Stomach smooth muscle (tissue), 2 donors: Measurements from ENCODE around the gene PCID2.
"Not testable (repeated sequence)": the region's sequence is repeated elsewhere in the genome, so short reads cannot be mapped to it uniquely, and the experiment has no call there.

Experiments used
- H3K27ac ChIP-seq: one replicate; pipeline ENCODE4 v1.7.0; 2013; ENCODE audit warnings: mild to moderate bottlenecking, low read length, inconsistent platforms
- H3K27me3 ChIP-seq, 2 donors: one replicate each; pipeline ENCODE4 v1.7.0; 2013; ENCODE audit warnings: low read length in 2 of 2; ENCODE audit not compliant: insufficient read depth in 2 of 2, control insufficient read depth in 1 of 2
- H3K36me3 ChIP-seq, 2 donors: one replicate each; pipeline ENCODE4 v1.7.0; 2013; ENCODE audit warnings: low read length in 2 of 2; ENCODE audit not compliant: control insufficient read depth in 2 of 2, insufficient read depth in 2 of 2
- H3K4me1 ChIP-seq: one replicate; pipeline ENCODE4 v1.7.0; 2013; ENCODE audit warnings: low read length; ENCODE audit not compliant: control insufficient read depth, insufficient read depth
- H3K4me3 ChIP-seq, 2 donors: one replicate each; pipeline ENCODE4 v1.7.0; 2013; ENCODE audit warnings: low read length in 2 of 2
- H3K9ac ChIP-seq, 2 donors: one replicate each; pipeline ENCODE4 v1.7.0; 2013; ENCODE audit warnings: low read length in 2 of 2, mild to moderate bottlenecking in 1 of 2
- H3K9me3 ChIP-seq, 2 donors: one replicate each; pipeline ENCODE4 v1.7.0; 2013; ENCODE audit warnings: low read length in 2 of 2; ENCODE audit not compliant: control insufficient read depth in 2 of 2
- donor health status: healthy.
- donor health status: Pancreatic carcinoma.

The PCID2 gene

DNA sequence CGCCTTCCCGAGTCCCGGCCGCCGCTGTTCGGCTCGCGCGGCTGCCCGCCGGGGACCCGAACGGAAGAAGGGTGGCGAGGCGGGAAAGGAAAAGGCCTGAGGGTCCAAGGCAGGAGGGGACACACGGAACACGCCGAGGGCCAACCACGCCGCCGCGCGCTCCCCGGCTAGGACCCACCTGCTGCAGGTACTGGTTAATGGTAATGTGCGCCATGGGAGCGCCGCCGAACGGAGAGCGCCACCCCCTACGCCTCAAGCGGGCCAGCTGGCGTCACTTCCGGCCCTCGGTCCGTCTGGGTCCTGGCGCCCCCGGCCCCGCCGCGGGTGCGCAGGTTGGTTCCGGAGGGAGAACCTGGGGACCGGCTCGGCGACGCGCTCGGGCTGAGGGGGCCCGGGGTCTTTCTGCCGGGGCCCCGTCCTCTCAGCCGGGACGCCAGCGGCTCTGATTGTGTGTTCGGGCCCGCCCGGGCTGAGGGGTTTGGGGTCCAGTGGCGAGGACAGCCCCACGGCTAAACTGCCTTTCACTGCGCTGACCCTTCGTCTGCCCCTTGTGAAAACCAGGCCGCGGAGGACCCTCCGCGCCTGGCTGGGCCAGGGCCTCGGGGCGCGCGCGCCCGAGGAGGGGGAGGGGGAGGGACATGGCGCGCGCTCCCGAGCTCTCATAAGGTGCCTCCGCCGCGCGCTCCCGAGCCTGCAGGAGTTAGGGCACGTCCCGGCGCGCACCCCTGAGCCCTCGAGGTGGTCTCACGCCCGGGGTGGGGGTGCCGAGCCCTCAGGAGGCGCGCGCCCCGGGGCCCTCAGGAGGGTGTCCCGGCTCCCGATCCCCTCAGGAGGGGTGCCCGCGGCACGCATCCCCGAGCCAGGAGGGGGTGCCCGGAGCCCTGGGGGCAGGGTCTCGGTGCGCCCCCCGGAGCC is at the start of gene PCID2:
TSS of gene PCID2 (minus strand) at position 249 of the 915 bp plus-strand sequence. CDS start at position 214, 35 bp downstream.
- H3K27me3 ChIP-seq: no peaks in the 10 kb centered on the region
- peak within 1 kb of the TSS; percentile 94 for H3K27ac ChIP-seq
- H3K9me3 ChIP-seq: no peaks in the 10 kb centered on the region
- peaks cover 45% of the 10 kb centered on the region for H3K4me1 ChIP-seq
- peaks cover 5 to 6% of the 10 kb centered on the region in 2 donors for H3K36me3 ChIP-seq
- H3K4me3 ChIP-seq: peak within 1 kb of the TSS; percentile 96
- peak within 1 kb of the TSS; percentile 88 to 90 for H3K9ac ChIP-seq

DNA sequence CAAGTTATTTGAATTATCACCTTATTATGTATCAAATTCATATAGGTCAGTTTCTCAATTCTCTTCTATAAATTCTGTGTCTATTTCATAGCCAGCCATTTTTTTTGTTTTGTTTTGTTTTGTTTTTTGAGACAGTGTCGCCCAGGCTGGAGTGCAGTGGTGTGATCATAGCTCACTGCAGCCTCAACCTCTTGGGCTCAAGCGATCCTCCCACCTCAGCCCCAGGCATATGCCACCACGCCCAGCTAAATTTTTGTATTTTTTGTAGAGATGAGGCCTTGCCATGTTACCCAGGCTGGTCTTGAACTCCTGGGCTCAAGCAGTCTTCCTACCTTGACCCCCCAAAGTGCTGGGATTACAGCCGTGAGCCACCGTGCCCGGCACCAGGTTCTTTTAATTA is 49.4 kb upstream of the PCID2 start:
- not testable (repeated sequence) for H3K27me3 ChIP-seq, H3K4me1 ChIP-seq, H3K27ac ChIP-seq, H3K4me3 ChIP-seq, H3K9me3 ChIP-seq, H3K9ac ChIP-seq
- peaks cover 39 to 43% of the 10 kb centered on the region in 2 donors for H3K36me3 ChIP-seq

DNA sequence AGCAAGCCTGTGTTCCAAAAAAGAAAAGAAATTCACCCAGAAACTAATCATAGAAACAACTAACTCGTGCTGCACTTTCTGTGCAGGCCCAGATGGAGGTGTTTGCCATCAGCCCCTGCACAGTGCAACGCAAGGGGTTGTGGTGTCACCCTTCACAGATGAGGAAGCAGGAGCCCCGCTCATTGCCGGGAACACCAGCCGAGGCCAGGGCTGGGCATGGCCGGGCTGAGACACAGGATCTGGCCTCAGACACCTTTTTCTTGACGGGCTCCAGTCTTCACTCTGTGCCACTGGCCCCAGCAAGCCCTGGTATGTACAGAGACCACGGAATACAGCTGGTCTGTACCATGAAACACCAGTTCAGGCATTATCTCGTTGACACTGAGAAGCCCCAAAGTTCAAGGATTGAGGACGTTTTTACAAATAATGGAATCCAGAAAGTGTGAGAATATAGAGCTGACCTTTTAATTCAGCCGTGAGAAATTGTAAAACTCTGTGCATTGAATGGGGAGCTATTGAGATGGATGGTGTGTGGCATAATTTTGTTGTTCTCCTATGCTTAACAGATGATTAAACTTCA is 44.1 kb upstream of the PCID2 start:
- Histone ChIP-seq H3K36me3 (peaks cover 61 to 70% of the 10 kb centered on the region in 2 donors), H3K27me3 (no peaks in the 10 kb centered on the region)

DNA sequence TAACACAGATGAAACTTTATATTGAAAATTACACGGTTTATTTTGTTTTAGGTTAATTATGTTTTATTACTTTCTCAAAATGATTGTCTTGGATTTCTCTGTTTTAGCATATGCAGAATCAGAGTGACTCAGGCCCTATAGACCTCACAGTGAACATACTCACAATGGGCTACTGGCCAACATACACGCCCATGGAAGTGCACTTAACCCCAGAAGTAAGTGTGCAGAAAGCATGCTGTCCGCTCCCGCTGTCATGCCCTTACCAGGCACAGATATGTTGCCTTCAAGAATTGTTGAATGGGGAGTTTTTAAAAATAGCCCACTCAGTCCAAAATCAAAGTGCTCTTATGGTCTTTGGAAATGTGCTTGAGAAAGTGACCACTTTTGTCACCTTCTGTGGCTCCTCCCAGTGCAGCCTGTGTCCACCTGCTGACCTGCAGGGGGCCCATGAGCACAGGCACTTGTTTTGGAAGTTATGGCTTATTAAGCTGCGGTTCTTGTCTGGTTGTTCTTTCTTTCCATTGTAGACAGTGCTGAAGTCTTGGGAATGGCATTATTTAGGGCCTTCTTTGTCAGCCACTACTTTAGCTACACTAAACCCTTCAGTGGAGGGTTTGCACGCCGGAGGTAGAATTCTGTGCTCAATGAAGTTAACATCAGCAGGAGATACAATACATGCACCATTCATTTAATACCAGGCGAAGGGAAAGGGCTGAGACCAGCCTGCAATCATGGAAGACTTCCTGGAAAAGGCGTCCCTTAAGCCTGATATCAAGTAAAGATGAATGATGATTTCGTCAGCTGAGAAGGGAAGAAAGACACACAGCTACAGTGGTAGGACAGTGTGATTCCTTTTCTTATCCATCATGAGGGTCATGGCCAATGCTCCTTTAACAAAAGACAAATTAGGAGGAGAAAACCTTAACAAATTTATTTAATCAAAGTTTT is 37.7 kb upstream of the PCID2 start:
- H3K27ac ChIP-seq: no peak overlapping the region
- H3K27me3 ChIP-seq: no peaks in the 10 kb centered on the region
- no peaks in the 10 kb centered on the region for H3K9me3 ChIP-seq
- H3K4me3 ChIP-seq: no peak overlapping the region
- H3K4me1 ChIP-seq: no peaks in the 10 kb centered on the region
- H3K36me3 ChIP-seq: peaks cover 69 to 77% of the 10 kb centered on the region in 2 donors
- no peak overlapping the region for H3K9ac ChIP-seq

More for the DNA sequence above, 44.1 kb upstream of the PCID2 start:
- Histone ChIP-seq H3K27ac (no peak overlapping the region), H3K9me3 (no peaks in the 10 kb centered on the region), H3K4me3 (no peak overlapping the region), H3K9ac (no peak overlapping the region), H3K4me1 (no peaks in the 10 kb centered on the region)

DNA sequence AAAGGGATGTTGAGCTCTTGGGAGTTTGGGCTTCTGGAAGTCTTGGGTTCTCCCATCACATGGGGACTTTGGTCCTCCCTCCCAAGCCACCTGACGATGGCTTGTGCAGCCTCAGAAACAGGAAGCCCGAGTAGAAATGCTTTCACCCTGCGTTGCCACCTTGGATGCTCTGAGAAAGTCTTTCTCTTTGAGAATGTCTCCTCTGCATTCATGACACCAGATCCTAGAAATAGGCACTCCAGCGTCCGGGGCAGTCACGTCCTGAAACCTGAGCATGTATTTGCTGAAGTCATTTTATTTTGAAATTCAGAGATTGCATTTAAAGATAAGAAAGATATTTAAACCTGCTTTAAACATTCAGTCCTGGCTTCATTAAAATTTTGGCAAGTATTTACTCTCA is 35.4 kb upstream of the PCID2 start:
- H3K9me3 ChIP-seq: no peaks in the 10 kb centered on the region
- H3K36me3 ChIP-seq: peaks cover 71 to 74% of the 10 kb centered on the region in 2 donors
- no peaks in the 10 kb centered on the region for H3K4me1 ChIP-seq
- no peak overlapping the region for H3K4me3 ChIP-seq
- H3K27me3 ChIP-seq: no peaks in the 10 kb centered on the region
- H3K27ac ChIP-seq: no peak overlapping the region
- H3K9ac ChIP-seq: no peak overlapping the region

DNA sequence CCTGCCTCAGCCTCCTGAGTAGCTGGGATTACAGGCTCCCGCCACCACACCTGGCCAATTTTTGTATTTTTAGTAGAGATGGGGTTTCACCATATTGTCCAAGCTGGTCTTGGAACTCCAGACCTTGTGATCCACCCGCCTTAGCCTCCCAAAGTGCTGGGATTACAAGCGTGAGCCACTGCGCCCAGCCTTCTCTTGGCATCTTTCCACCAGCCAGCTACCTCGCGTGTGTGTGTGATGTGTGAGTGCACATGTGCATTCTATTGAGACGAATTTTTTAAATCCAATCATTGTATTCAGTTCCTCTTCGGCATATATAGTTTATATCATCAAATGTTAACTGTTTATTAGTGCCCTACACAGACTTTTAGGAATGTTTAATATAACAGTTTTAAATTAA is 33.2 kb upstream of the PCID2 start:
- H3K36me3 ChIP-seq: peaks cover 56 to 65% of the 10 kb centered on the region in 2 donors
- not testable (repeated sequence) for H3K27me3 ChIP-seq, H3K9me3 ChIP-seq, H3K4me1 ChIP-seq, H3K9ac ChIP-seq, H3K27ac ChIP-seq, H3K4me3 ChIP-seq

DNA sequence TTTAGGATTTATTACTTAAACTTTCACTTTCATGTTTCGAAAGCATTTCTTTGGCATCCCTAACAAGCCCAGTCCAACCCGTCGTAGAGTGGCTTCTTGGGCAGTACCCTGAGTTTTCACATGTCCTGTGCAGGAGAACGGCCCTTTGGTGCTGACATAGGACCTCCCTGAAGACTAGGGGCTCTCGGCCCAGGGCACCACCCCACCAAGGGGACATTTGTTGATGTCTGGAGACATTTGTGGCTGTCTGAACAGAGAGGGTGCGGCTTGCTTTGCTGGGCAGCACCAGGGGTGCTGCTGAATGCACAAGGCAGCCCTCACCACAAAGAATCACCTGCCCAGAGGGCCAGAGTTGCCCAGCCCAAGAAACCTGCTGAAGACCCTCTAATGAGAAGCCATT is 31.5 kb upstream of the PCID2 start:
- H3K9me3 ChIP-seq: no peaks in the 10 kb centered on the region
- H3K27ac ChIP-seq: no peak overlapping the region
- H3K9ac ChIP-seq: no peak overlapping the region
- H3K36me3 ChIP-seq: peaks cover 43 to 56% of the 10 kb centered on the region in 2 donors
- H3K4me3 ChIP-seq: no peak overlapping the region
- no peaks in the 10 kb centered on the region for H3K27me3 ChIP-seq
- no peaks in the 10 kb centered on the region for H3K4me1 ChIP-seq

DNA sequence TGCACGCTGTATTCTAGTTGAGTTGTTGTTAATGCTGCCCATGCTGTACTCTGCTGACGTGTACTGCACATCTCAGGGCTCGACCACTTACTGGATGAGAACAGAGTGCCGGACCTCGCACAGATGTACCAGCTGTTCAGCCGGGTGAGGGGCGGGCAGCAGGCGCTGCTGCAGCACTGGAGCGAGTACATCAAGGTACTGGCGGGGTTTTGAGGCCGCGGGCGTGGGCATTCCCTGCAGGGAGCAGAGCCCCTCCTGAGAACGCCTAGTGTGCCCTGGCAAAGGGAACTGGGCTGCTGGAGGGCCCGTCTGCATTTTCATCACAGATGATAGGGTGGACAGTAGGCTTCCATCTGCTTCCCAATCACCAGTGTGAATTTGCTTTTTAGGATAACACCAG is 30.9 kb upstream of the PCID2 start:
- no peaks in the 10 kb centered on the region for H3K4me1 ChIP-seq
- H3K4me3 ChIP-seq: no peak overlapping the region
- no peak overlapping the region for H3K27ac ChIP-seq
- H3K27me3 ChIP-seq: no peaks in the 10 kb centered on the region
- peaks cover 41 to 51% of the 10 kb centered on the region in 2 donors for H3K36me3 ChIP-seq
- H3K9ac ChIP-seq: no peak overlapping the region
- no peaks in the 10 kb centered on the region for H3K9me3 ChIP-seq

DNA sequence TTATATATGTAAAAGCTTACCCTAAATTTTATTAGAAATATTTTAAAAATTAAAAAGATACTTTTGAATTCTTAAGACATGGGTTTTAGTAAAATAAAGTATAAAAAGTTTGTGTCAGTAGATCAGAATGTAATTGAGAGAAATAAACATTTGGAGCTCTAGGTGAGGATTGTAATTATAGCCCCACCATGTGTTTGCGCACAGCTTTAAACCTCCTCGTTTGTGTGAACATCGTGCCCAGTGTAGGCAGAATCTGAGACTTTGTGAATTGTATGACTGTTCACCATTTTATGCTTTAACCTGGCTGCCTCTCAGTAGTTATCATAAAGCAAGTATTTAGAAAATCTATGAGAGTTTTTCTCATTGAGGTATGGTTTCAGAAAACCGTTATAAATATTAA is 30.1 kb upstream of the PCID2 start:
- H3K27me3 ChIP-seq: no peaks in the 10 kb centered on the region
- H3K9ac ChIP-seq: no peak overlapping the region
- H3K4me1 ChIP-seq: no peaks in the 10 kb centered on the region
- no peak overlapping the region for H3K4me3 ChIP-seq
- no peak overlapping the region for H3K27ac ChIP-seq
- no peaks in the 10 kb centered on the region for H3K9me3 ChIP-seq
- H3K36me3 ChIP-seq: peaks cover 35 to 44% of the 10 kb centered on the region in 2 donors

DNA sequence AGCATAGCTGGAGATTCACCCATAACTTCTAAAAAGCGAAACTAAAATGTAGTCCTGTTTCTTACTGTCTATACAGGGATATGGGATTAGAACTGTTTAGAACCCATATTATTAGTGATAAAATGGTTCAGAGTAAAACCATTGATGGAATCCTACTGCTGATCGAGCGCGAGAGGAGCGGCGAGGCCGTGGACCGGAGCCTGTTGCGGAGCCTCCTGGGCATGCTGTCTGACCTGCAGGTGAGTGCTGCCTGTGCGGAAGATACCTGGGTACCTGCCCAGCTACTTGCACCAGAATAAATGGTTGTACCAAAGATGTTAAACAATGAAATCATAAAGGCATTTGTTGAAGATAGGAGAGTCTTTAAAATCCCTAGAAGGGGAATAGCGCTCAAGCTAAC is 24.6 kb upstream of the PCID2 start:
- H3K27me3 ChIP-seq: no peaks in the 10 kb centered on the region
- no peak overlapping the region for H3K9ac ChIP-seq
- no peak overlapping the region for H3K27ac ChIP-seq
- peaks cover 27 to 49% of the 10 kb centered on the region in 2 donors for H3K36me3 ChIP-seq
- H3K4me3 ChIP-seq: no peak overlapping the region
- H3K4me1 ChIP-seq: no peaks in the 10 kb centered on the region
- no peaks in the 10 kb centered on the region for H3K9me3 ChIP-seq
